GM19239 (cell line): ENCODE results near the gene BDH1.
"Not testable (repeated sequence)": the region's sequence is repeated elsewhere in the genome, so short reads cannot be mapped to it uniquely, and the experiment has no call there.

Experiments
- DNase-seq: peaks from one replicate; pipeline ENCODE4 v3.0.0; 2011; ENCODE audit warnings: low spot score; ENCODE audit not compliant: insufficient read length
- FAIRE-seq: peaks from 2 replicates; lab custom pipeline; 2011; peaks lifted over from hg19 to GRCh38; lab: Jason Lieb, UNC

Gene BDH1

DNA sequence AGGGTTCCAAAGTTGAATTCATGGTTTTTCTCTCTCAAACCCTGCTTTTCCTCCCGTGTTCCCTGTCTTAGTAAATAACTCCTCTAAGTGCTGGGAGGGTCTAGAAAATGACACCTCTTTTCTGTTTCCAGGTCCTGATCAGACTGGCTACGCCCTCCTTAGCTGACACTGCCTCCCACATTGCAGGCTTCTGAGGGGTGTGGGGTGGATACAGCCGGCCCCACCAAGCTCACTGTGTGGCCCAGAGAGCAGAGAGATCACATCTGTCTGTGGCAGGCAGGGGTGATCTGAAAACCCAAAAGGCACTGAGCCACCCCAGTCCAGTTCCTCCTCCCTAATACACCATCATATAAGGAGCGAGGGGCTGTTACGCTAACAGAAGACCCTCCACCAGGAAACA is 62.7 kb downstream of the BDH1 start:
- no peak for DNase-seq
- no peak for FAIRE-seq

DNA sequence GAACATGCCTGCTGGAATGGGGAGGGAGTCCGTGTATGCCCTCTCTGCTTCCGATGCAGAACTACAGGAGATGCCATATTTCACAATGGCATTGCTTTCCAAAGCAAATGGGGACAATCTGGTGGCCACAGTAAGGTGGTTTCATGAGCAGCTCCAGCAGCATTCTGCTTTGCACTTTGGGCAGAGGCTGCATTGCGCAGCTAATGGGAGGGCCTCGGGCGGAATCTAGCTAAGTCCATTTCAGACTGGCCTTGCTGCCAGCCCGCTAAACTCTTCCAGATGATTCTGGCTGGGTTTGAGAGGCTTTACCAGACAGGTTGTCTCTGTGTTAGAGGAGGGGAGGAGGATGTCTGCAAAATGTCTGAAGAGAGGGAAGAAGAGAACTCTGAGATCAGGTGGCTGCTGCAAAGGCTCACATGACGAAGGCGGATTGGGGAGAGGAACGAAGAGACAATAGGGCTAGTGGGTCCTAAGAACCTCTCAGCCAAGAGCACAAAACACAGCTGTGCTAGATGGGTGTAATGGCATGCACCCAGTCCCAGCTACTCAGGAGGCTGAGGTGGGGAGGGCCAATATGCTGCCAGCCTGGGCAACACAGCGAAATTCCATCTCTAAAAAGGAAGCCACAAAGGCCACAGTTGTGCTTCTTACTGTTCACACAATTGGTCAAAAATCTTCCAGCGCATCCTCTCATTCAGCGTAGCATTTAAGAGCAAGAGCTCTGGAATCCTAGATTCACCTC is 63.7 kb downstream of the BDH1 start:
- no peak for DNase-seq
- FAIRE-seq, result no peak

DNA sequence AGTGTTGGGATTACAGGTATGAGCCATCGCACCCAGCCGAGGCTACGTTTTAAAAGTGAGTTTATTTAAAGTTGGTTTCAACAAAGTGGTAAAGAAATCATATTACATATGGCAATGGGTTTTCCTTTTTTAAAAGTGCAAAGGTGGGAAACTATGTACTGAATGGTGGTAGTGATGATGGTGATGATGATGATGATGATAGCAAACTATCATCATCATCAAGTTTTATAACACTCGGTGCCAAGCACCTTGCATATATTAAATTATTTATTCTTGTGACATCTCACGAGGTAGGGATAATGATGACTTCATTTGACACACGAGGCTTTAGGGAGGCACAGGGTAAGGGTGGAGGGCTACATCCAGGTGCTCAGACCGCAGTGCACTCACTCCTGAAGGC is 64.3 kb downstream of the BDH1 start:
- no peak for FAIRE-seq
- DNase-seq, result no peak

DNA sequence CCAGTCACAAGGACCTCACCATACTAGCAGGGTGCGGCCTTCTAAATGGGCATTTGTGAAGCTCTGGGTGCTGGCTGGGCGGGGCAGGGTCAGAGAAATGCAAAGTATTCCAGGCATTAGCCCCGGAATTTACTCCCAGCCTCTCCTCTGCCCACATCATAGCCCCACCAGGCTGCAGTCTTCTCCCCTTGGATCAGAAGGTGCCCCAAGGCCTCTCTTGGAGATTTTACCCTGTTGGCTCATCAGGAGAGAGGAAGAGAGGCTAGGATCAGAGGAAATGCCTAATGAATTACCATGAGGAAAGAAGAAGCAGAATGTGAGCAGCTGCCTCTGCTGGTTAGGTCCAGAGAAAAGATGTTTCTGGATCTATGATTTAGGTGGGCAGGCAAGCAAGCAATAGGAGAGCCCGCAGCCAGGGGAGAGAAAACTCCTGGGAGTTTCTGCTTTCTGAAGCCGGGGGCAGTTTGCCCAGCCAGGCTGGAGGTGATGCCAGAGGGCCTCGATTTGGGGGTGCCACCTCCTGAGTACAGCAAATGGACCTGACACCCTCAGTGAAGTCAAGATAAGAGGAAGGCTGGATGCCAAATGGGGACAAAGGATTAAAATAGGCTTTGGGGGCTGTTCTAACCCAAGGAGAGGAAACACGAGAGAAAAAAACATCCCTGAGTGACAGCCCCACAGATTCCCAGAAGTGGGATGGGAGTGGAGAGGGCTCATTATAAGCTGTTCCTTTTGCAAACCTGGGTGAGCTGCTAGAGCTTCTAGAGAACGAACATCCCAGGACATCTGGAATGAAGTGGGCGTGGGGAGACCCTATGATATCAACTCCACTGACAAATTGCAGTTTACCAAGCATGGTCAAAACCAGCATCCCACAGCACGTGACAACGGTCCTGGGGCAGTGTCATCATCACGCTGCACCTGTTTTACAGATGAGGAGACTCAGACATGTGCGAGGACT is 65.4 kb downstream of the BDH1 start:
- FAIRE-seq (no peak), DNase-seq (no peak)

DNA sequence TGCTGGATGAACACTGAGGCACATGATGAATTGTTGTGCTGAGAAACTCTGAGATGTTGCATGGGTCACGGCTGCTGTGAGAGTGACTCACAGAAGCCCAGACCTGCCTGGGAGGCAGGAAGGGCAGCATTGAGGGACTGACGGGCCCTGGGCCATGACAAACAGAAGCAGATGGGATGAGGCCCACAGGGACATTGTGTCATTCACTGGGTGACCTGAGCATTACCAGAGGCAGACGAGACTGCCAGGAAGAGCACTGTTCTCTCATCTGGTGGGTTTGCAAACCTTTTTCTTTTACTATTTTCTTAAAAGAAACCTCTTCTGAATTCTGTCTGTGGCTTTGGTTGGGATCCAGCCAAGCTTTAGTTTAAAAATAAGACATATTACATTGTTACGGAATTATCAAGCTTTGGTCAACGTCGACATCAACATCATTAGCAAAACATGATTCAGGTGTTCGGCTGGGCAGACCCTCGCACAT is 67.8 kb downstream of the BDH1 start:
- no peak for FAIRE-seq
- no peak for DNase-seq

DNA sequence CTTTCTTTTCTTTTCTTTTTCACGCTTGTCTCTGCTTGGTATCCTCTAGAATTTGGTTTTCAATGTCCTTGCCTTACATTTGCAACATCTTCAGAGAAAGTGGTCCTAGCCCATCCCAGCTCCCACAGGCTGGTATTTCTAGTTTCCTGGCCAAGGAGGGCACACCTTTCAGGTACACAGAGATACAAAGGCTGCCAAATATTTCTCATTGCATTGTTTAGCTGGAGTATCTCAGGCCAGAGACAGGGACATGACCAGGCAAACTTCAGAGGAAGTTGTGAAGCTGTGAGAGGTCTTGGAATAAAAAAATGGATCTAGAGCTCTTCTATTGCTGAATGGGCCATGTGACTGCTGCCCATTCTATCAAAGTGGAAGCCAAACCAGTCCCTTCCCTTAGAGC is 68.9 kb downstream of the BDH1 start:
- DNase-seq (no peak), FAIRE-seq (no peak)

DNA sequence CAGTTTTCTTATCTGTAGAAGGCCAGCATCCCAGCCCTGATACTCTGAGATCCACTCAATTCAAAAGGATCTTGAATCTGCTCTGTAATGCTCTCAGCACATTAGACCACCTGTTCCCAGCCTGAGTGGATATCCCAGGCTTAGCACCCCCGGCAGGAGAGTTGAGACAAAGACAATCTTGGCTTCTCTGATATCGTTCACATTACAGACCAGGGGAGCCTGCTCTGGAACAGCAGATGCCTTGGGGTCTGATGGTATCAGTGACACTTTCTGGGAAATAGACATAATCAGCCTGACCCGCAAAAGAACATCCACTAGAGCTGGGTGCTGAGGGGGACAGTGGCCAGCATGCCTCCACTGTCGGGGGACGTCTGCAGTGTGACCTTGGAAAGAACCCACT is 70.6 kb downstream of the BDH1 start:
- FAIRE-seq, result no peak
- no peak for DNase-seq

DNA sequence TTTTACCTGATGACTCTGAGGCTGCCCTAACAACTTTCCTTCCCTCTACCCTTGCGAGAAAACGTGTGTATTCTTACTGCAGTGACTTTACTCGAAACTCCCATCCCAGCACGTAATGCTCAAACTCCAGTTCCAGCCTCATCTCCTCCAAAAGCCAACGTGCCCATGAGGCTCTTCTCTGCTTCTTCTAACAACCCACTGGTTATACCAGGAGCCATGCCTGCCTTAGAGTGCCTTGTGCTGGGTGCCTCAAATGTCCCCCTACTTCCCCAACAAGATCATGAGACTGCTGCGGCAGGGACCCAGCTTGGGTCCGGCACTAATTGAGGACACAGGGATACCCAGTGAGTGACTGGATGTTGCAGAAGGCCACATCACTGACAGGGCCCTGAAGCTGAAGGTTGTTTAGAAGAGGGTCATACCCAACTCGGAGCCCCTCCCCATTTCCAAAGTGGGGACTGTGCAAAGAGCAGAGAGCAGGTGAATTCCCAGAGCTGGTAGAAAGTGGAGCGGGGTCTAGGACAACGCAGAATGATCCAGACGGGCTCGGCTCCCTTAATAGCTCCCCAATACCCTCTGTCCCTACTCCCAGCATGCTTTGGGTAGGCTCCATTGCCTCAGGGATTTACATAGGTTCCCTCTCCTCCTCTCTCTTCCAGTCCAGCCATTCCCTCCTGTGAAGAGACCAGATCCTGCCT is 71.4 kb downstream of the BDH1 start:
- DNase-seq, result no peak
- no peak for FAIRE-seq

DNA sequence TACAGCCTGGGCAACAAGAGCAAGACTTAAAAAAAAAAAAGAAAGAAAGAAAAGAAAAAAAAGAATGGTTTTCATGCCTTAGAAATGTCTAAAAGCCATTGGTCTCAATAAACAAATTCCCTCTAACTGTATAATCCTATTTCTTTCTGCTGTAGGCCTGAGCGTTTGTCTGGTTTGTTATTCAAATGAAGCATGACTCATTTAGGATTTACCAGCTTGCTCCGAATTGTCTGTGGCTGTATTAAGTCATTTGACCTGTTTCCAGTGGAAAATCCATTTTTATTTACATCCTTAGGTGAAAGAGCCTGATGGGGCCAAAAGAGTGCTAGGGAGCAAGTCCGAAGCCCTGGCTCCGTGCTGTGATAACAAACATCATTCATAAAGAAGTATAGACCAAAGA is 73.8 kb downstream of the BDH1 start:
- FAIRE-seq (no peak), DNase-seq (no peak)

DNA sequence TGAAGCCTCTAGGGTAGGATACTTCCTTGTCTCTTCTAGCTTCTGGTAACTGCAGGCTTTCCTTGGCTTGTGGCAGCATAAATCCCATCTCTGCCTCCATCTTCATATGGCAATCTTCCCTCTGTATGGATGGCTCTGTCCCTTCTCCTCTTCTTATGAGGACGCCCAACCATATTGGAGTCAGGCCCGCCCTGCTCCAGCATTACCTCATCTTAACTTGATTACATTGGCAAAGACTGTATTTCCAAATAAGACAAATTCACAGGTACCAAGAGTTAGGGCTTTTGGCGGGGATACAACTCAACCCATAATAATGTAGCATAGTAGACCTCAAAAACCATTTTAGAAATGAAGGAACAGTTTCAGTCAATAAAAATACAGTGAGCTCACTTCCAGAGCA is 75.4 kb downstream of the BDH1 start:
- no peak for FAIRE-seq
- DNase-seq, result no peak

DNA sequence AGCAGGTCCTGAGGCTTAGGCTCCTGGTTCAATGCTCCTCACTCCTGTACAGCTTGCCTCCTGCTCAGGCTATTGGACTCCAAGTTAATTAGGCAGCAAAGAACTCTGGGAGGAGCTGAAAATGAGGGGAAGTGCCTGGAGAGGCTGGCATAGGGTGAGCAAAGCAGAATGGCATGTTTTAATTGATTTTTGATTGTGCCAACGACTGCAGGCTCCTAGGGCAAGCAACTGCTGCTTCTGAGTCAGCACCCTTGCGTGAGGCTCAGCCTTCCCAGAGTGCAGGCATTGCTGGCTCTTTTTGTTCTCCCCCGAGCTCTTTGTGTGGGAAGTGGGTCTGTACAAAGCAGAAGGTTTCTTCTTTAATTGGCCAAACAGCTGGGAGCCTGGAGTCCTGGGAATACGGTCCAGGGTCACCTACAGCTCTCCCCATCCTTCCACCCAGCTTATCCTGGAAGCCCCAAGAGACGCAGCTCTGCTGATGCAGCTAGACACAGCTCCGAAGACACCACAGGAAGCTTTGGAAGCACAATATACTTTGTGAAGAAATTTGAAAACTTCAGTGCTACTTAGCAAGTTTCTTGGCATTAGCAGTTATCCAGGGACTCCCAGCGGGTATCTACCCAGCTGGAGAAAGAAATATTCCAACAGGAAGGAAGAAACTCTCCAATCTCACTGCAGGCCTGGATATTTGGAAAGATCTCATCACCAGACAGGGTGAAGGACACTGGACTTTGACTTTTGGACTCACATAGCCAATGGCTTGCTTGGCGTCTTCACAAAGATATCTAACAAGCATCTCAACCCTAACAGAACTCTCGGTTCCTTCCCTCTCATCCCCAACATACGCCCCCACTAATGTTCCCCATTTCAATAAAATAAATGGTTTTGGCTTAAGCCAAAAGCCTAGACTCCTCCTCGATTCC is 76.8 kb downstream of the BDH1 start:
- no peak for DNase-seq

DNA sequence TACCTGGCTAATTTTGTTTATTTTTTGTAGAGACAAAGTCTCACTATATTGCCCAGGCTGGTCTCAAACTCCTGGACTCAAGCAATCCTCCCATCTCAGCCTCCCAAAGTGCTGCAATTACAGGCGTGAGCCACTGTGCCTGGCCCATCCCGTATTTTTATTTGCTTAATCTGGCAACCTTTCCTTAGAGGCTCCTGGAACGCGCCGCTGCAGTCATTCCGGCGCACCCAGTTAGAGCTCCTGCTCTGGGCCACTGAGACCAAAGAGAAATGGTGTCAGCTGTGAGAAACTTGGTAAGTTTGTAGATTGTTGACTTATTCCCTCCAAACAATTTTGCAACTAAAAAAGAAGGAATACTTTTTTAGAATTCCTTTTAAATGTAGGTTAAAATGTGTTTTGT is 78.0 kb downstream of the BDH1 start:
- FAIRE-seq, DNase-seq: not testable (repeated sequence)

More for the DNA sequence above, 76.8 kb downstream of the BDH1 start:
- no peak for FAIRE-seq

DNA sequence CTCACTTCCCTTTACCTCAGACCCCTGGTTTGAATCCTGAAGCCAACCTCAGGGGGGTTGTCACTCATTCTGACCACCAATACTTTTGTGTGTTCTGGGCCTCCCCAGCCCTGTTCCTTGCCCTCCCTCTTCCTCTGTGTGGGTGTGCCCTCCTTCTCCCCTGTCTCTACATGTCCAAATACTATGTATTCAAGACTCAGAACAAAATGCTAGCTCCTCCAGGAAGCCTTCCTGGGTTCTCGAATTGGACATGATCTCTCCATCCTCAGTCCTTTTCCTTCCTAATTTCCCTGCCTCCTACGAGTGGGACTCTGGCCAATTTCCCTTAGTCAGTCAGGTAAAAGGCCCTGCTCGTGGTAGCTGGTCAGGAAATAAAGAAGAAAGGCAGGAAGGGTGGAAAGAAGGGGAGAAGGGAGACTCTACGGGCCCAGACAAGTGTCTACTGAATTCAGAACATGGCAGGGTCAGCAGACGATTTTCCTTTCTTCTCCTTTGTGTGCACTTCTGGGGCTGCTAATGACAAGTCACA is 79.7 kb downstream of the BDH1 start:
- DNase-seq (no peak), FAIRE-seq (no peak)

DNA sequence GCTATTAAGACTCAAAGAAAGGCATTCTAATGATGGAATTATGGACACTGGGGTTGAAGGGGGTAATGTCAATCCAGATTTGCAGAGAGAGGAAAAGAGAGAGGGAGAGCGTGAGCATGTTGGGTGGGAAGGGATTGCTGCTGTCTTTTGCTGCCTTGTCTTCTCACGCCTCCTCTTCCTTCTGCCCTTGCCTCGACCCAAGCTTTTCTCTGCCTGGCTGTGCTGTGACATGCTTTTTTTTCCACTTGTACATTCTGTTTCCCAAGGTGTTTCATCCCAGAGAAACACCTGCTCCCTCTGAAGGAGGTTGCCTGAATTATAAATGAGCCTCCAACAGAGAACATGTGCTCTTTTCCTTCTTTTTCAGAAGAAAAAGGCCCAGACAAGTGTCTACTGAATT is 80.3 kb downstream of the BDH1 start:
- FAIRE-seq (no peak), DNase-seq (no peak)

DNA sequence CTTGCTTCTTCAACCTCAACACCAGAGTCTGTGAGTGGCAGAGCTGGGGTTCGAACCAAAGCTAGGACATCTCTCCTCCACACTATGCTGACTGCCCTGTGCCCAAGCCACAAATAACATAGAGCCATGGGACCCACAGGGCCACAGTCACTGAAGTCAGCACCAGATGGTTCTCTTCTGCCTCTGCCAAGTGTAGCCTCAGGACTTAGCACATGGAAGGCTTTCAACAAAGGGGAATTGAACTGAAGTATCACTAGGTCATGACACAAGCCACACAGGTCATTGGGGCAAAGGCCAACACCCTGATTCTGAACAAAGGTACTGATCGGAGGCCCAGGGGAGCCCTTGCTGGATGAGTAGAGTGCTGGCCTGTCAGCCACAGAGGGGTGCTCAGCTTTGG is 83.6 kb downstream of the BDH1 start:
- DNase-seq, result no peak
- FAIRE-seq, result no peak

DNA sequence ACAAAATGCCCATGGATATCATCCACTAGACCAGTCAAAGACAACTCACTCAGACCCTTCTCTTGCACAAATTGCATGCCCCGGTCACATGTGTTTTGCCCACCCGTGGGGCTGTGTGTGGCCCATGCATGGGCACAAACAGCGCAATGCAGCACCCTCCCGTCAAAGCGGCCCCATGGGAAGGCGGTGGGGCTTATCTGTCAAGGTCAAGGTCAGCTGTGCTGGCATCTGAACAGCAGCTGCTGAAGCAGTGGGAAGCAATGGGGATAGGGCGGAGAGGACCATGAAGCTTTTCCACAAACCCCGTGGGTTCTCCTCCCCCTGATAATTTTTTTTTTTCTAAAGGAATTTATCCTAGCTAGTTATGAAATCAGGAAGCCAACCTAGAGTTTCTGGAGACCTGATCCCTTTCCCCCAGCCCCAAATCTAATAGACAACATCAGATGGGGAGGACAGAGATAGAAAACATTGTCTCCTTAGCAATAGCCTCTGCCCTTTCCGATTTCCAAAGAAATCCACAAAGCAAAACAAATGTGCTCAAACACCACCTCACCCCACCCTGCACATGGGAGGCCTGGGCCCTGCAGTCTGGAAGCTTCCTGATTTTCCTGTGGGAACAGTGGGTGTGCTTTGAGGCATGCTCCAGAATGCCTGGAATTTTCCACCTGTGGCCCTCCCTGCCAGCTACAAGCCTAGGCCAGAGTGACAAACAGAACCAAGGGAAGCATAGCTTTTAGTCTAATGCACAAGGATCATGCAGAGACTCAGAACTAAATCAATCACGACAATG is 84.4 kb downstream of the BDH1 start:
- no peak for DNase-seq
- no peak for FAIRE-seq

DNA sequence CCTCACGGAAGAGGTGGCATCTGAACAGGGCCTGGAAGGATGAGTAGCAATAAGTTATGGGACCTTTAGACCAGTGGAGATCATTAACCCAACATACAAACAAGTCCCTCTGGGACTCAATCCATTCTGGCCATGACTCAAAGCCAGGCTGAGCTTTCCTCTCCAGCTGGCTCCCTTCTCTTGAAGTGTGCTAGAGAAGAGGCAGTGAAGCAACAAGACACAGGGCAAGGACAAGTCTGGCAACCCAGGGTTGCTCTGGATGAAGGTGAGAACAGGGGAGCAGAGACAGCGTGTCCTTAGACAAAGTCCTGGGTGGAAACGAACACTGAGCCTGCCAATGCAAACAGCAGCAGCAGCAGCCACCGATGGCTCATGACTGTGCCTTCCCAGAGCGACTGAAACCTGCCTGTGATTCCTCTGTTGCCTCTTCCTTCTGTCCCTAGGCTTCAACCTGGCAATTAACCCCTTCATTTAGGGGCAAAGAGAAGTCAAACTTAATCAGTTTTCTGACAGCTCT is 86.8 kb downstream of the BDH1 start:
- DNase-seq, result no peak
- no peak for FAIRE-seq

DNA sequence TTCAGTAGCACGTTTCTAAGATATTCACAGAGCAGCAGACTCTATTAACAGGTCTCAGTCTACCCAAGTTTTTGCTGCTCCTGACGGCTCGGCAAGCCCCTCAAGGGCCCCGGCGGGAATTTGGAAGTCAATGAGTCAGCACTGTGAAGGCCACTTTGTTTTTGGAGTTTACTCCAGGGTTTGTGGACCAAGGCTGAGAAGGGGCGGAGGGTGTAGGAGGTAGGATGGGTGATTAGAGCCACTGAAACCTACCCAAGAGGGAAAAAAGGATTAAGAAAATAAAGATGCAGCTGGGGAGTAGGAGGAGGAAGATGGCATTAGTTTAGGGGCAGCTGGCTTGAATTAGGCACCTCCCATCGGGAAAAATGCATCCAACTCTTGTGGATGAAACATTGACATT is 87.6 kb downstream of the BDH1 start:
- no peak for FAIRE-seq
- no peak for DNase-seq
